ENCODE data around the gene ARSI. TPM values are rescaled to one million over a fixed set of nuclear protein-coding genes. Genes with fewer than 3 reads are reported as not detected.

ARSI gene
- total RNA-seq, 1 experiment from 2014 or later = not detected

- no peak for DNase-seq (ENCODE audit: low read depth)
Measured at GRCh38 chr5:150326707-150327106, 24.0 kb upstream of the ARSI start.

- DNase-seq (ENCODE audit: low read depth) = no peak
Measured at GRCh38 chr5:150325426-150325825, 22.7 kb upstream of the ARSI start.

- no peak for DNase-seq (ENCODE audit: low read depth)
Measured at GRCh38 chr5:150323819-150324218, 21.1 kb upstream of the ARSI start.

GRCh38 chr5:150323092-150323491, 20.4 kb upstream of the ARSI start:
- no peak for DNase-seq (ENCODE audit: low read depth)

- DNase-seq (ENCODE audit: low read depth) = peak; percentile 83
Measured at GRCh38 chr5:150322202-150322601, 19.5 kb upstream of the ARSI start.

GRCh38 chr5:150321784-150322183, 19.1 kb upstream of the ARSI start:
- no peak for DNase-seq (ENCODE audit: low read depth)

GRCh38 chr5:150321211-150321610, 18.5 kb upstream of the ARSI start:
- no peak for DNase-seq (ENCODE audit: low read depth)

GRCh38 chr5:150320044-150320613, 17.4 kb upstream of the ARSI start:
- DNase-seq (ENCODE audit: low read depth) = peak; percentile 90

- DNase-seq (ENCODE audit: low read depth) = no peak
Measured at GRCh38 chr5:150319484-150319790, 16.7 kb upstream of the ARSI start.

GRCh38 chr5:150318613-150319483, 16.1 kb upstream of the ARSI start:
- DNase-seq (ENCODE audit: low read depth) = no peak

GRCh38 chr5:150317048-150318003, 14.6 kb upstream of the ARSI start:
- peak; percentile 99 for DNase-seq (ENCODE audit: low read depth)

- no peak for DNase-seq (ENCODE audit: low read depth)
Measured at GRCh38 chr5:150316320-150316719, 13.6 kb upstream of the ARSI start.

GRCh38 chr5:150315245-150315644, 12.5 kb upstream of the ARSI start:
- no peak for DNase-seq (ENCODE audit: low read depth)

- DNase-seq (ENCODE audit: low read depth) = no peak
Measured at GRCh38 chr5:150313921-150314716, 11.4 kb upstream of the ARSI start.

GRCh38 chr5:150313501-150313900, 10.8 kb upstream of the ARSI start:
- peak; percentile 75 for DNase-seq (ENCODE audit: low read depth)

- DNase-seq (ENCODE audit: low read depth) = no peak
Measured at GRCh38 chr5:150312518-150312917, 9.8 kb upstream of the ARSI start.

GRCh38 chr5:150311015-150311692, 8.4 kb upstream of the ARSI start:
- no peak for DNase-seq (ENCODE audit: low read depth)

- DNase-seq (ENCODE audit: low read depth) = no peak
Measured at GRCh38 chr5:150310246-150310645, 7.5 kb upstream of the ARSI start.

GRCh38 chr5:150309886-150310239, 7.2 kb upstream of the ARSI start:
- DNase-seq (ENCODE audit: low read depth) = no peak

GRCh38 chr5:150309101-150309885, 6.6 kb upstream of the ARSI start:
- DNase-seq (ENCODE audit: low read depth) = no peak

Data from RPMI7951 (cell line).